Heart right ventricle (tissue), 16 donors: ENCODE measurements around the gene CLDN24. TPM values are rescaled to one million over a fixed set of nuclear protein-coding genes. Genes with fewer than 3 reads are reported as not detected.

Experiments
- ATAC-seq, 8 donors: fragments of 200-7000 bp; cut with Tn5 transposase; one replicate each; pipeline ENCODE4 v1.9.1; 2020; ENCODE audit warnings: mild to moderate bottlenecking in 8 of 8, moderate library complexity in 8 of 8, moderate number of reproducible peaks in 1 of 8
- DNase-seq, 2 donors: peaks; one replicate each; pipeline ENCODE4 v3.0.0-alpha.2; 2020
- H3K27ac ChIP-seq, 10 donors: fragments of 200-600 bp; sonication (generic) in 2 of 10; one replicate each; pipeline versions ENCODE4 v1.5.0 to v1.8.0; 2020 to 2022; ENCODE audit warnings: mild to moderate bottlenecking in 3 of 10
- H3K27me3 ChIP-seq, 7 donors: fragments of 200-600 bp; one replicate each; pipeline ENCODE4 v1.8.0; 2021 to 2022; ENCODE audit warnings: mild to moderate bottlenecking in 2 of 7
- H3K36me3 ChIP-seq, 9 donors: fragments of 200-600 bp; sonication (generic) in 1 of 9; one replicate each; pipeline versions ENCODE4 v1.5.0 to v1.8.0; 2020 to 2022; ENCODE audit warnings: mild to moderate bottlenecking in 2 of 9
- H3K4me1 ChIP-seq, 9 donors: fragments of 200-600 bp; sonication (generic) in 1 of 9; one replicate each; pipeline versions ENCODE4 v1.5.0 to v1.8.0; 2020 to 2022; ENCODE audit warnings: mild to moderate bottlenecking in 4 of 9
- H3K4me3 ChIP-seq, 10 donors: fragments of 200-600 bp; sonication (generic) in 2 of 10; one replicate each; pipeline versions ENCODE4 v1.5.0 to v1.8.0; 2020 to 2022; ENCODE audit warnings: mild to moderate bottlenecking in 7 of 10, moderate library complexity in 2 of 10
- H3K9me3 ChIP-seq, 11 donors: fragments of 200-600 bp in 10 of 11; sonication (generic) in 2 of 11; one replicate each; pipeline versions ENCODE4 v1.5.0 to v1.8.0; 2013 to 2022; ENCODE audit warnings: mild to moderate bottlenecking in 2 of 11, control low read depth in 1 of 11, moderate library complexity in 1 of 11
- CTCF ChIP-seq, 9 donors: fragments of 200-600 bp; sonication (generic) in 2 of 9; IDR thresholded peaks; one replicate each; pipeline versions ENCODE4 v1.5.0 to v1.8.0; 2021 to 2022; ENCODE audit warnings: antibody characterized with exemption in 9 of 9, mild to moderate bottlenecking in 5 of 9, moderate library complexity in 1 of 9
- WGBS, 2 donors: extraction: QIAGEN DNeasy Blood & Tissue Kit; methylation state at CpG; one replicate each; pipeline ENCODE4 v1.1.7; 2013; ENCODE audit warnings: inconsistent platforms in 1 of 2; 5-methylcytosine and 5-hydroxymethylcytosine counted together
- intact Hi-C, 10 donors: fragments of 100-400 bp; cut with DNase I; formaldehyde crosslinking; loops; one replicate each; pipeline versions ENCODE4 v1.11.1 to v1.14.2; 2022
- polyA plus RNA-seq, 2 donors: library from polyadenylated mRNA; stranded (reverse); fragments of 200-250 nt; gene quantifications; one replicate each; pipeline ENCODE4 v1.2.3, GENCODE V29; 2013
- total RNA-seq, 10 donors: library from RNA; stranded (reverse); fragmentation: NEBNext Ultra II Directional in 3 of 10; extraction: Animal tissue kit (Norgen Biotek cat#: 25700) in 3 of 10; gene quantifications; one replicate each; pipeline versions ENCODE4 v1.2.1 to v1.2.4, GENCODE V29; 2021 to 2023
- donor health status: Arrhythmogenic right ventricular cardiomyopathy.
- donor health status: ischemic (EF 13 %, LVEDD 7.1; RV severe dilation, severe dysfunction).
- donor health status: healthy with polysubstance abuse.
- donor health status: DM: no; HTN: yes; CAD: no.
- donor health status: DM: no; HTN: no; CAD: no.
- donor health status: ischemic (EF 25% LVEDD 6.9; RV normal size, moderate dysfunction).
- donor health status: ischemic (EF 25% LVEDD 5.7; RV mildly dilated, moderate dysfunction).
- donor health status: healthy.
- donor health status: DM: yes; HTN: yes; CAD: no.
- donor health status: Ischemic cardiomyopathy.
- donor health status: ischemic (EF 35%, LVEDD 5.7; RV mildly dilated, moderate dysfunction).
- donor health status: nonischemic (EF 11% LVEDD 7.7; RV severe dilation, severe dysfunction).
- donor health status: DM: yes; HTN: yes; CAD: no.
- donor health status: PGD.
- donor health status: ischemic (EF 29% LVEDD 5.4; RV normal size, mild dysfunction).
- donor health status: nonischemic (EF 23%, LVEDD 6.1; RV moderate dilation, normal function).

Gene CLDN24
- total and polyA plus RNA-seq, 12 donors, result not detected

- intact Hi-C loops, result loop anchor here in 1 of 10 donors (10.0 kb wide), 1 partner anchor 104 kb away; no protein-coding TSS in a partner anchor
- H3K36me3 ChIP-seq, result peaks cover 0 to 100% (median 21%) of the 10 kb centered on the region in 9 donors
- H3K27ac ChIP-seq, result no peak overlapping the region
- H3K4me1 ChIP-seq, result no peaks in the 10 kb centered on the region
- no peaks in the 10 kb centered on the region for H3K9me3 ChIP-seq
- no peak for TF ChIP-seq CTCF (IDR thresholded peaks at IDR 0.05)
- H3K27me3 ChIP-seq, result no peaks in the 10 kb centered on the region
- ATAC-seq (no peak), DNase-seq (no peak)
- 94 to 96% methylated on average over 2 of the region's 2 CpGs for WGBS, 2 donors
- H3K4me3 ChIP-seq, result no peak overlapping the region
Observed at GRCh38 chr4:183291070-183291469, 31.2 kb downstream of the CLDN24 start.

- peaks cover 0 to 100% (median 27%) of the 10 kb centered on the region in 9 donors for H3K36me3 ChIP-seq
- H3K4me1 ChIP-seq, result no peaks in the 10 kb centered on the region
- H3K4me3 ChIP-seq, result no peak overlapping the region
- no peaks in the 10 kb centered on the region for H3K27me3 ChIP-seq
- WGBS, 2 donors, result 91 to 97% methylated on average over 5 of the region's 5 CpGs
- H3K27ac ChIP-seq, result no peak overlapping the region
- no peak for TF ChIP-seq CTCF (IDR thresholded peaks at IDR 0.05)
- intact Hi-C loops, result loop anchor here in 1 of 10 donors (10.0 kb wide), 1 partner anchor 105 kb away; no protein-coding TSS in a partner anchor
- DNase-seq (no peak), ATAC-seq (no peak)
- H3K9me3 ChIP-seq, result no peaks in the 10 kb centered on the region
Observed at GRCh38 chr4:183289688-183290087, 32.5 kb downstream of the CLDN24 start.

- ATAC-seq, result no peak
- Histone ChIP-seq H3K27ac (no peak overlapping the region), H3K4me3 (no peak overlapping the region), H3K9me3 (no peaks in the 10 kb centered on the region), H3K36me3 (peaks cover 0 to 100% (median 33%) of the 10 kb centered on the region in 9 donors), H3K4me1 (no peaks in the 10 kb centered on the region), H3K27me3 (no peaks in the 10 kb centered on the region)
- 96 to 98% methylated on average over 2 of the region's 2 CpGs for WGBS, 2 donors
- intact Hi-C loops, result no loop called here
- DNase-seq, result no peak
- TF ChIP-seq CTCF (IDR thresholded peaks at IDR 0.05), result no peak
Observed at GRCh38 chr4:183288955-183289354, 33.3 kb downstream of the CLDN24 start.

GRCh38 chr4:183287677-183288076 lies 34.5 kb downstream of the CLDN24 start:
- intact Hi-C loops, result no loop called here
- WGBS, 2 donors, result 95 to 96% methylated on average over 6 of the region's 6 CpGs
- no peak for DNase-seq
- TF ChIP-seq CTCF (IDR thresholded peaks at IDR 0.05), result no peak
- Histone ChIP-seq H3K36me3 (peaks cover 0 to 100% (median 45%) of the 10 kb centered on the region in 9 donors), H3K9me3 (no peaks in the 10 kb centered on the region), H3K27me3 (no peaks in the 10 kb centered on the region), H3K4me3 (no peak overlapping the region), H3K4me1 (no peaks in the 10 kb centered on the region), H3K27ac (no peak overlapping the region)
- no peak for ATAC-seq
